ENCODE results near the gene PNPT1.

DNA sequence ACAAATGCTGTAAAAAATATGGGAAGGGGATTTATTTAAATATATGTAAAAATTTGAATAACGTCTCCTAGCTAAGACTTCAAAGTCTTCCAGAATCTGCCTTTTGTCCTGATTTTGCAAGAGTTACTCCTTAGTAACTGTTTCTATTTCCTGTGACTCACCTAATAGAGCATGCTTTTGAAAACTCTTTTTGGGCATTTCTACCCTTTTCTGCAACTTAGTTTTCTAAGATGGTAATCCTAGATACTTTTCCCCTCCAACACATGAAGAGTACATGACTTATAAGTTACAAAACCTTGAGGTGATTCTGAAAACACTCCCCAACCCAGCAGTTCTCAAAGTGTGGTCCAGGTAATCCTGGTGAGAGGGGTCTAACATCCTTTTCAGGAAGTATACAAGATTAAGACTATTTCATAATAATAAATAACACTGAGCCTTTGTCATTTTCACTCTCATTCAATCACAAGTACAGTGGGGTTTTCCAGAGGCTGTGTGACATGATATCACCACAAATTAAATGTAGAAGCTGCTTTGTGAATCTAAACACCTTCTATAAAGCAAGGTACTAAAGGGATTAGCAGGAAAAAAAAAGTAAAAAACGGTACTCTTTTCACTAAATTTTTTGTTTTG, 108.1 kb downstream of the PNPT1 start:
- TF ChIP-seq, protein P1, sequence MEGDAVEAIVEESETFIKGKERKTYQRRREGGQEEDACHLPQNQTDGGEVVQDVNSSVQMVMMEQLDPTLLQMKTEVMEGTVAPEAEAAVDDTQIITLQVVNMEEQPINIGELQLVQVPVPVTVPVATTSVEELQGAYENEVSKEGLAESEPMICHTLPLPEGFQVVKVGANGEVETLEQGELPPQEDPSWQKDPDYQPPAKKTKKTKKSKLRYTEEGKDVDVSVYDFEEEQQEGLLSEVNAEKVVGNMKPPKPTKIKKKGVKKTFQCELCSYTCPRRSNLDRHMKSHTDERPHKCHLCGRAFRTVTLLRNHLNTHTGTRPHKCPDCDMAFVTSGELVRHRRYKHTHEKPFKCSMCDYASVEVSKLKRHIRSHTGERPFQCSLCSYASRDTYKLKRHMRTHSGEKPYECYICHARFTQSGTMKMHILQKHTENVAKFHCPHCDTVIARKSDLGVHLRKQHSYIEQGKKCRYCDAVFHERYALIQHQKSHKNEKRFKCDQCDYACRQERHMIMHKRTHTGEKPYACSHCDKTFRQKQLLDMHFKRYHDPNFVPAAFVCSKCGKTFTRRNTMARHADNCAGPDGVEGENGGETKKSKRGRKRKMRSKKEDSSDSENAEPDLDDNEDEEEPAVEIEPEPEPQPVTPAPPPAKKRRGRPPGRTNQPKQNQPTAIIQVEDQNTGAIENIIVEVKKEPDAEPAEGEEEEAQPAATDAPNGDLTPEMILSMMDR (IDR thresholded peaks at IDR 0.05): no peak
- no peak for TF ChIP-seq POLR2A (IDR thresholded peaks at IDR 0.05)

Measured in esophagus squamous epithelium (tissue), 4 donors.